GM19455 (cell line): ENCODE data around the gene LRRIQ1.

Experiments used
- ATAC-seq: cut with Tn5 transposase; IDR thresholded peaks from one replicate; pipeline ENCODE4 v1.9.1; 2021; ENCODE audit not compliant: unreplicated experiment

The LRRIQ1 gene

GRCh38 chr12:85057370-85057963 lies 21.3 kb downstream of the LRRIQ1 start:
- ATAC-seq, result peak; percentile 85

GRCh38 chr12:85058339-85058738 lies 22.2 kb downstream of the LRRIQ1 start:
- ATAC-seq, result no peak

GRCh38 chr12:85059594-85059993 lies 23.4 kb downstream of the LRRIQ1 start:
- no peak for ATAC-seq

DNA sequence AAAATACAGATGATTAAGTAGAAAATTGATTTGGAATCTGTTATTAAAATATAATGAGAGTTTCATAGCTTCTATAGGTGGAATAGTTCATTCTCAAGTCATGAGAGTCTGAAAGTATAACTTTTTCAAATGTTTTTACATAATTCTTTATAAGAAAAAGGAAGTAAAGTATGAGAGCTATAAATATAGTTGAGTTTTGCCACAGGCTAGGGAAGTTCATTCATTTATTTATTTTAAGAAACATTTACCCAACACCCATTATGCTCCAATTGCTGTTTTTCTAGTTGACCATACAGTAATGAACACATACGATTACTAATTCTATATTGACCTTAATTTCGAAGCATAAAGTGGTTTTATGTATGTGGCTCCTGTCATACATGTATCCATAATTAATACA lies 24.8 kb downstream of the LRRIQ1 start:
- no peak for ATAC-seq

GRCh38 chr12:85065837-85066482 lies 29.8 kb downstream of the LRRIQ1 start:
- no peak for ATAC-seq

GRCh38 chr12:85072826-85073225 lies 36.7 kb downstream of the LRRIQ1 start:
- no peak for ATAC-seq

DNA sequence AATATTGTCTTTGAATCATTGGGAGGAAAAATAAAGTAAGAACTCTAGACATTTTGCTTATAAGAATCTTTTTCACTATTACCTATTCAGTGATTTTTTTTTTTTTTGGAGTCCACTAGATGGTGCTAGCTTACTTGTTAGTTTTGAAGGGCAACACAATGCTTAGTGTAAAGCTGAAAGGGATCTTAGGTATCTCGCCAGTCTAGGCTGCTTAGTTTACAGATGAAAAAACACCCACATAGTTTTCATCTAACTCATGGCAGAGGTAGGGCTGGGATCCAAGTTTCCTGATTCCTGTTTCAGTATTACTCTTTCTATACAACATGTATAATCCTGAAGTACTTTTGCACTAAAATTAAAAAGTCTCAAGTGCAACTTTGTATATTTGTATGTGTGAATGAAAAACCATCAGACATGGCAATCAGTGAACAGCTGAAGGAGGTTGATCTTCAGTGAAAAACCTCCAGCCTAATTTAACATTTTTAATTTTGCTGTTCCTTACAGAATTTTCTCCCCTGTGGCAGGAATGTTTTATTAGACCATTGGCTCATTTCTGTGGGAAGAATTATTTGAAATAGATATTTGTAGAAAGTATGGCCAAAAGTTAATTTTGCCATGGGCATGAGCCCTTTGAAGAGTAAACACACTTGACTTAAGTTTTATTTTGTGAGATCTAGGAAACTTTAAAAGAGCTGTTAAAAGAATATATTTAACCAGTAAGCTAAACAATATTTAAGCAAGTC lies 40.7 kb downstream of the LRRIQ1 start:
- ATAC-seq, result peak; percentile 68

- no peak for ATAC-seq
These were observed 48.9 kb downstream of the LRRIQ1 start for GRCh38 chr12:85085066-85085465.

- no peak for ATAC-seq
These were observed 53.6 kb downstream of the LRRIQ1 start for GRCh38 chr12:85089792-85090191.

GRCh38 chr12:85092814-85093370 lies 56.7 kb downstream of the LRRIQ1 start:
- no peak for ATAC-seq

DNA sequence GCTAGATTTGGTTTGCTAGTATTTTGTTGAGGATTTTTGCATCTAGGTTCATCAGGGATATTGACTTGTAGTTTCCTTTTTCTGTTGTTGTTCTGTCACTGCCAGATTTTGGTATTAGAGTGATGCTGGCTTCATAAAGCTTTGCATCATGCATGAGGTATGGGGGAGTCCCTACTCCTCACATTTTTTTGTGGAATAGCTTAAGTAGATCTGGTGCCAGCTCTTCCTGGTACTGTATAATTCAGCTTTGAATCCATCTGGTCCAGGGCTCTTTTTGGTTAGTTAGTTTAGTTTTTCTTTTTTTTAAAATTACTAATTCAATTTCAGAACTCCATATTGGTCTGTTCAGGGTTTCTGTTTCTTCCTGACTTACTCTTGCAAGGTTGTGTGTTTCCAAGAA lies 59.4 kb downstream of the LRRIQ1 start:
- no peak for ATAC-seq

GRCh38 chr12:85130646-85131045 lies 94.5 kb downstream of the LRRIQ1 start:
- no peak for ATAC-seq

- no peak for ATAC-seq
These were observed 102.7 kb downstream of the LRRIQ1 start for GRCh38 chr12:85138833-85139232.

DNA sequence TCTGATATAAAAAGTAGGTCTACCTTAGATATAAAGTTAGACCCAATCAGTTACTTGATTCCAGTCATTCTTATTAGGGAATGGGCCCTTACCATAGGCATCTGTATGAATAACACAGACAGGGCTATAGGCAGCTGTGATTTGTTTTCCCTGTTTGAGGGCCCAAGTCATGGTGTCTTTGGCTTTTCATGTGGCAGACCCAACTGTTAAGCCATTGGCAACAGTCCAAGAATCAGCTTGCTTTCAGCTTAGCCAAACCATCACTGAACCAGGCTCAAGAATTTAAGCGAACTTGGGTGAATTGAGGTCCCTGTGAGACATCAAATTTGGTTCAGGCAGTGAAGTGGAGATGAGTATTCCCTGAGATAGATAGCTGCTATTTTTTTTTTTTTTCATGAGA lies 111.2 kb downstream of the LRRIQ1 start:
- no peak for ATAC-seq

GRCh38 chr12:85152311-85152729 lies 116.2 kb downstream of the LRRIQ1 start:
- ATAC-seq, result no peak

GRCh38 chr12:85155791-85156190 lies 119.6 kb downstream of the LRRIQ1 start:
- ATAC-seq, result no peak

DNA sequence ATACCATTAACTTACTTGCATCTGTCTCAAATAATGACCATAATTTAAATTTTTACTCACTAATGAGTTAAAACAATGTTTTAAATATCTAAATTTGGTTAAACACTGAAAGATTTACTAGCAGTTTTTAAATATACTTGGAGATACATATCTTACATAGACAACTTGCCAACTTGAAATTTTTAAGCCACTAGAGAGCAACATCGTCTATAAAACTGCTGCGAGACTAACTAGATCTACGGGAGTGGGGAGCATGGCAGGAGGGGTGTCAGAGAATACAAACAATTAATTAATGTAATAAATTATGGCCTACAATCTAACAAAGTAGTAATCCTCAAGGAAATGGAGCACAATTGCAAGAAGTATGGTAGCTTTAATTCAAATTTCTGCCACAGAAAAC lies 120.4 kb downstream of the LRRIQ1 start:
- ATAC-seq, result no peak

GRCh38 chr12:85157035-85157603 lies 121.0 kb downstream of the LRRIQ1 start:
- no peak for ATAC-seq

- no peak for ATAC-seq
These were observed 127.7 kb downstream of the LRRIQ1 start for GRCh38 chr12:85163752-85164321.

- no peak for ATAC-seq
These were observed 143.6 kb downstream of the LRRIQ1 start for GRCh38 chr12:85179680-85180270.

DNA sequence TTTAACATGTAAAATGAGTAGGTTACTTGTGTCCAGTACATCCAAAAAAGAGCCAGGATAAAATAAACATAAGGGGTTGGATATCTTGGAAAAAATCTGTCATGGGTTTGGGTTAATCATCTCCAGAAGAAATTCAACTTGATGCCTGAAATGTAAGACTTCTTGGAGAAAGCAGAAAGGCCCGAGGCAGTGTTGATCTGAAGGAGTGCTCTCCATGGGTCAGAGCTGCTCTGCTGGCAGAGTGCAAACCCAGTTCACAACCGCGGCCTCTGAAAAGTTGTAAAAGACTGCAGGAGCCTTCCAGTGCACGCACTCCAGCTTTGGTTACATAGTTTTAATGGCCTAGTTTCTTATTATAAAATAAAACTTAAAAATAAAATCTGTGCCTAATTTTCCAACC lies 146.5 kb downstream of the LRRIQ1 start:
- no peak for ATAC-seq
